Central memory CD8-positive, alpha-beta T cell (primary cell): ENCODE data around the gene SREBF1.

Experiments
- ATAC-seq: fragments of 150-1000 bp; cut with Tn5 transposase; replicated peaks from 2 replicates; pipeline ENCODE4 v1.10.0; 2022; ENCODE audit warnings: mild to moderate bottlenecking, moderate FRiP score, moderate number of reproducible peaks; ENCODE audit not compliant: poor library complexity, severe bottlenecking; ENCODE audit errors: extremely low read depth
- DNase-seq, 2 donors: peaks; one replicate each; pipeline ENCODE4 v3.0.0; 2021; ENCODE audit warnings: low spot score in 2 of 2
- H3K27ac Mint-ChIP-seq: one replicate; pipeline ENCODE4 v1.8.0; 2022; ENCODE audit warnings: low read depth, mild to moderate bottlenecking, moderate library complexity, mixed read lengths
- H3K27me3 Mint-ChIP-seq: one replicate; pipeline ENCODE4 v1.8.0; 2022; ENCODE audit warnings: mixed read lengths
- H3K36me3 Mint-ChIP-seq: one replicate; pipeline ENCODE4 v1.8.0; 2022; ENCODE audit warnings: mild to moderate bottlenecking, moderate library complexity, mixed read lengths; ENCODE audit not compliant: insufficient read depth
- H3K4me1 Mint-ChIP-seq: one replicate; pipeline ENCODE4 v1.8.0; 2022; ENCODE audit warnings: mixed read lengths
- H3K4me3 Mint-ChIP-seq: one replicate; pipeline ENCODE4 v1.8.0; 2022; ENCODE audit warnings: mild to moderate bottlenecking, moderate library complexity, mixed read lengths
- H3K9me3 Mint-ChIP-seq: one replicate; pipeline ENCODE4 v1.8.0; 2022; ENCODE audit warnings: mixed read lengths

SREBF1 gene

GRCh38 chr17:17807440-17807839 is 29.3 kb downstream of the SREBF1 start:
- Mint-ChIP-seq H3K27me3 (no peaks in the 10 kb centered on the region), H3K36me3 (peaks cover 13% of the 10 kb centered on the region), H3K4me1 (peaks cover 8% of the 10 kb centered on the region), H3K9me3 (no peaks in the 10 kb centered on the region), H3K27ac (no peak overlapping the region), H3K4me3 (no peak overlapping the region)
- DNase-seq: no peak
- ATAC-seq: no peak

GRCh38 chr17:17806611-17807274 is 30.0 kb downstream of the SREBF1 start:
- Mint-ChIP-seq H3K9me3 (no peaks in the 10 kb centered on the region), H3K27me3 (no peaks in the 10 kb centered on the region), H3K4me1 (peaks cover 8% of the 10 kb centered on the region), H3K27ac (no peak overlapping the region), H3K4me3 (no peak overlapping the region), H3K36me3 (peaks cover 14% of the 10 kb centered on the region)
- DNase-seq: no peak
- no peak for ATAC-seq

- Mint-ChIP-seq H3K4me3 (no peak overlapping the region), H3K36me3 (peaks cover 11% of the 10 kb centered on the region), H3K9me3 (no peaks in the 10 kb centered on the region), H3K27ac (peak overlapping the region; percentile 33), H3K27me3 (no peaks in the 10 kb centered on the region), H3K4me1 (peaks cover 8% of the 10 kb centered on the region)
- DNase-seq: no peak
- no peak for ATAC-seq
These were observed 30.8 kb downstream of the SREBF1 start for GRCh38 chr17:17806035-17806434.

GRCh38 chr17:17805575-17805974 is 31.2 kb downstream of the SREBF1 start:
- H3K9me3 Mint-ChIP-seq: no peaks in the 10 kb centered on the region
- no peak overlapping the region for H3K4me3 Mint-ChIP-seq

GRCh38 chr17:17804007-17804406 is 32.8 kb downstream of the SREBF1 start:
- ATAC-seq (no peak), DNase-seq (no peak)
- H3K27me3 Mint-ChIP-seq: no peaks in the 10 kb centered on the region
- H3K36me3 Mint-ChIP-seq: peaks cover 14% of the 10 kb centered on the region
- H3K27ac Mint-ChIP-seq: peak overlapping the region; percentile 13
- H3K9me3 Mint-ChIP-seq: no peaks in the 10 kb centered on the region
- H3K4me3 Mint-ChIP-seq: no peak overlapping the region
- H3K4me1 Mint-ChIP-seq: peaks cover 6% of the 10 kb centered on the region

More at GRCh38 chr17:17805575-17805974, 31.2 kb downstream of the SREBF1 start:
- Mint-ChIP-seq H3K27ac (peak overlapping the region; percentile 33), H3K36me3 (peaks cover 12% of the 10 kb centered on the region), H3K27me3 (no peaks in the 10 kb centered on the region), H3K4me1 (peaks cover 8% of the 10 kb centered on the region)
- no peak for ATAC-seq
- DNase-seq: no peak

- ATAC-seq: no peak
- Mint-ChIP-seq H3K4me1 (no peaks in the 10 kb centered on the region), H3K27me3 (no peaks in the 10 kb centered on the region), H3K4me3 (no peak overlapping the region), H3K27ac (no peak overlapping the region), H3K36me3 (peaks cover 9% of the 10 kb centered on the region), H3K9me3 (no peaks in the 10 kb centered on the region)
- DNase-seq: no peak
These were observed 34.8 kb downstream of the SREBF1 start for GRCh38 chr17:17801800-17802481.

GRCh38 chr17:17800504-17801021 is 36.2 kb downstream of the SREBF1 start:
- peak overlapping the region; percentile 28 for H3K4me3 Mint-ChIP-seq
- no peaks in the 10 kb centered on the region for H3K9me3 Mint-ChIP-seq
- DNase-seq (no peak), ATAC-seq (no peak)
- H3K27me3 Mint-ChIP-seq: no peaks in the 10 kb centered on the region
- H3K36me3 Mint-ChIP-seq: peaks cover 9% of the 10 kb centered on the region
- H3K4me1 Mint-ChIP-seq: no peaks in the 10 kb centered on the region
- peak overlapping the region; percentile 30 for H3K27ac Mint-ChIP-seq

GRCh38 chr17:17798573-17799255 is 38.1 kb downstream of the SREBF1 start:
- H3K36me3 Mint-ChIP-seq: peaks cover 7% of the 10 kb centered on the region
- no peak overlapping the region for H3K27ac Mint-ChIP-seq
- H3K27me3 Mint-ChIP-seq: no peaks in the 10 kb centered on the region
- DNase-seq (no peak), ATAC-seq (no peak)
- H3K4me3 Mint-ChIP-seq: no peak overlapping the region
- peaks cover 4% of the 10 kb centered on the region for H3K4me1 Mint-ChIP-seq
- H3K9me3 Mint-ChIP-seq: no peaks in the 10 kb centered on the region

- no peak overlapping the region for H3K27ac Mint-ChIP-seq
- H3K4me3 Mint-ChIP-seq: no peak overlapping the region
- H3K27me3 Mint-ChIP-seq: no peaks in the 10 kb centered on the region
- H3K4me1 Mint-ChIP-seq: peaks cover 9% of the 10 kb centered on the region
- no peaks in the 10 kb centered on the region for H3K9me3 Mint-ChIP-seq
- no peak for ATAC-seq
- DNase-seq: no peak
- peaks cover 7% of the 10 kb centered on the region for H3K36me3 Mint-ChIP-seq
These were observed 38.7 kb downstream of the SREBF1 start for GRCh38 chr17:17798010-17798556.

GRCh38 chr17:17797119-17797809 is 39.5 kb downstream of the SREBF1 start:
- H3K27me3 Mint-ChIP-seq: no peaks in the 10 kb centered on the region
- H3K9me3 Mint-ChIP-seq: no peaks in the 10 kb centered on the region
- no peak for DNase-seq
- H3K4me1 Mint-ChIP-seq: peaks cover 17% of the 10 kb centered on the region
- no peak overlapping the region for H3K4me3 Mint-ChIP-seq
- H3K36me3 Mint-ChIP-seq: peaks cover 4% of the 10 kb centered on the region
- no peak for ATAC-seq
- no peak overlapping the region for H3K27ac Mint-ChIP-seq

GRCh38 chr17:17796787-17797061 is 40.1 kb downstream of the SREBF1 start:
- Mint-ChIP-seq H3K4me3 (no peak overlapping the region), H3K27ac (no peak overlapping the region), H3K27me3 (no peaks in the 10 kb centered on the region), H3K9me3 (no peaks in the 10 kb centered on the region), H3K4me1 (peaks cover 23% of the 10 kb centered on the region), H3K36me3 (peaks cover 4% of the 10 kb centered on the region)
- DNase-seq (no peak), ATAC-seq (no peak)
